Bronchial epithelial cell (primary cell): Measurements from ENCODE around the gene MT1M. TPM values are rescaled to one million over a fixed set of nuclear protein-coding genes. Genes with fewer than 3 reads are reported as not detected.
"Not testable (repeated sequence)": the region's sequence is repeated elsewhere in the genome, so short reads cannot be mapped to it uniquely, and the experiment has no call there.

Experiments
- DNase-seq: peaks from one replicate; pipeline ENCODE4 v3.0.0-alpha.2; 2010; ENCODE audit warnings: low read depth
- FAIRE-seq: peaks from 2 replicates; lab custom pipeline; 2011; peaks lifted over from hg19 to GRCh38; lab: Jason Lieb, UNC
- H3K27me3 ChIP-seq: 2 replicates; pipeline ENCODE4 v1.5.1; 2011; ENCODE audit warnings: low read length; ENCODE audit not compliant: control insufficient read depth, insufficient read depth
- H3K36me3 ChIP-seq: 2 replicates; pipeline ENCODE4 v1.5.1; 2011; ENCODE audit warnings: low read length; ENCODE audit not compliant: control insufficient read depth, insufficient read depth
- H3K4me3 ChIP-seq: 2 replicates; pipeline ENCODE4 v1.5.1; 2011; ENCODE audit warnings: mild to moderate bottlenecking, low read depth, low read length, control low read depth
- CTCF ChIP-seq: IDR thresholded peaks from 2 replicates; pipeline ENCODE4 v1.5.1; 2011; ENCODE audit warnings: mild to moderate bottlenecking, moderate library complexity, low read length, control low read depth, inconsistent platforms; ENCODE audit not compliant: insufficient read depth, severe bottlenecking
- total RNA-seq: library from RNA; depleted of rRNA; stranded (reverse); fragments of >200 nt; gene quantifications from 2 replicates; pipeline ENCODE4 v1.2.1, GENCODE V29; 2014

MT1M gene
- total RNA-seq, 1 donor from 2014 or later: 0.26 TPM

- H3K36me3 ChIP-seq: no peaks in the 10 kb centered on the region
- peaks cover 19% of the 10 kb centered on the region for H3K27me3 ChIP-seq
- no peak for FAIRE-seq
- DNase-seq: peak; percentile 27
- no peak overlapping the region for H3K4me3 ChIP-seq
- no peak for TF ChIP-seq CTCF
These were observed 40.5 kb downstream of the MT1M start for GRCh38 chr16:56672761-56673536.

- DNase-seq (peak; percentile 35), FAIRE-seq (no peak)
- no peaks in the 10 kb centered on the region for H3K36me3 ChIP-seq
- no peak overlapping the region for H3K4me3 ChIP-seq
- peak; percentile 75 for TF ChIP-seq CTCF
- peaks cover 11% of the 10 kb centered on the region for H3K27me3 ChIP-seq
These were observed 41.5 kb downstream of the MT1M start for GRCh38 chr16:56673921-56674320.

- not testable (repeated sequence) for H3K4me3 ChIP-seq, DNase-seq, H3K27me3 ChIP-seq, H3K36me3 ChIP-seq, FAIRE-seq
These were observed 42.1 kb downstream of the MT1M start for GRCh38 chr16:56674570-56674969.

GRCh38 chr16:56675685-56676210 is 43.3 kb downstream of the MT1M start:
- DNase-seq (no peak), FAIRE-seq (no peak)
- Histone ChIP-seq H3K4me3 (no peak overlapping the region), H3K36me3 (no peaks in the 10 kb centered on the region), H3K27me3 (no peaks in the 10 kb centered on the region)
- TF ChIP-seq CTCF: no peak

- TF ChIP-seq CTCF: no peak
- H3K36me3 ChIP-seq: peaks cover 2% of the 10 kb centered on the region
- no peak overlapping the region for H3K4me3 ChIP-seq
- no peak for FAIRE-seq
- DNase-seq: no peak
- H3K27me3 ChIP-seq: no peaks in the 10 kb centered on the region
These were observed 45.0 kb downstream of the MT1M start for GRCh38 chr16:56677474-56677873.

GRCh38 chr16:56679078-56679730 is 46.7 kb downstream of the MT1M start:
- no peak overlapping the region for H3K4me3 ChIP-seq
- no peak for TF ChIP-seq CTCF
- FAIRE-seq: no peak
- H3K36me3 ChIP-seq: peaks cover 8% of the 10 kb centered on the region
- H3K27me3 ChIP-seq: no peaks in the 10 kb centered on the region
- no peak for DNase-seq
